GM13976 (cell line): ENCODE measurements around the gene GRM6.

Source experiments
- DNase-seq: peaks from one replicate; pipeline ENCODE4 v3.0.0; 2012; ENCODE audit warnings: low spot score
- CTCF ChIP-seq: IDR thresholded peaks from 2 replicates; pipeline ENCODE4 v1.5.1; 2012; ENCODE audit warnings: borderline replicate concordance, mild to moderate bottlenecking; ENCODE audit not compliant: insufficient read depth; ENCODE audit errors: extremely low read depth, missing control alignments, control extremely low read depth
- in situ Hi-C: fragments of 300-500 bp; cut with MboI; formaldehyde crosslinking; loops from one replicate; pipeline ENCODE4 v1.12.0; 2022; ENCODE audit warnings: low sequenced_read_pairs, mixed read lengths, inconsistent platforms; ENCODE audit not compliant: unreplicated experiment

The GRM6 gene

DNA sequence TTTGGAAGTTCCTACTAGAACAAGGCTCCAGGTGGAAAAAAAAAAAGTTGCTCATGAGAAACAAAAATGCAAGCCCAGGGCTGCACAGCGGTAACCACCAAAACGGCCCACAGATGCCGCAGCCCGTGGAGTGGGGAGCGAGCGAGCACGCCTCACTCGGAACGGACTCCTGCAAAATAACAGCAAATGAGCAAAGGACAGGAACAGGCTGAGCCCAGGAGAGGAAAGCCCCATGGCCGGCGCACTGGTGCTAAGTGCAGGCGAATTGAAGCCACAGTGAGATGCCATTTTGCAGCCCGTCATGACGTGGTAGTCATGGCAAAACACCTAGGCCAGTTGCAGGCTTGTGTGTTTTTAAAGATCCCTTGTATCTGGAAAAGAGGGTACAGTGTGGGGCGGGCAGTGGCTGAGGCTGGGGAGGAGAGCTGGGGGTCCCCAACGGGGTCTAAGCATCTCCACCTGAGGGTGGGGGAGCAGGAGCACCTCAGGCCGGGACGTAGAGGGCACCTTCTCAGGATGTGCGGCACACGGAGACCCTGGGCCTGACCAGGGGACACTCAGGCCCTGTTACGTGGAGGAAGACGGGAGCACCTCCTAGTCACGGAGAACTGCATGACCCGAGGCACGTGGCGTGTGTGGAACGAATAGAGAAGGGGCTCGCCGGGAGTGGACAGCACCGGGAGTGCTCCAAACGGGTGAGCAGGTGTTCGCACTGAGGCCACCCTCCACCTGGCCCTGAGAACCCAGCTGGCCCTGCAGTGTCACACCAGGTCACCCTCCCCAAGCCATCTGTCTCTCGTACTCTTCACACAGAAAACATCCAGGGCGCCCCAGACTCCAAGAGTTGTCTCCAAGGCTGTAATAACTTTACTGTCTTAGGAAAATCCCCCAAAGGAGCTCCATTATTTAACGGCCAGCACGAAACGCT lies 10.7 kb downstream of the GRM6 start:
- TF ChIP-seq CTCF = no peak
- no peak for DNase-seq
- in situ Hi-C loops = no loop called here

DNA sequence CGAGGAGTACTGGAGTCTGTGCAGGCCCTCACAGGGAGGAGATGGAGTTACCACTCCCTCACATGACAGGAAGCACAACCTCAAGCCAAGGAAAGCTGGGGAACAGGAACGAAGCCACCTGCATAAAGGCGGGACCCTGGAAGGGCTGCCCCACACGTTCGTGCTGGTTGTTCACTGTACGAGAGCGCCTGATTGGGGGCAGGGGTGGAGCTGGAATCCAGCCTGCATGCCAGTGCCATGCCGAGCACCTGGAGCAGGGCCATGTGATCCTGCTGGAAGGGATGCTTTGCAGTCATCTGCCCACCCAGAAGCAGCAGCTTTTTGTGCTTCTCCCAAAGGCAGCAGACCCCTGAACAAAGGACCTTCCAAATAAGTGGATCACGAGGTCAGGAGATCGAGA lies 11.4 kb downstream of the GRM6 start:
- in situ Hi-C loops = no loop called here
- TF ChIP-seq CTCF = no peak
- DNase-seq = no peak

DNA sequence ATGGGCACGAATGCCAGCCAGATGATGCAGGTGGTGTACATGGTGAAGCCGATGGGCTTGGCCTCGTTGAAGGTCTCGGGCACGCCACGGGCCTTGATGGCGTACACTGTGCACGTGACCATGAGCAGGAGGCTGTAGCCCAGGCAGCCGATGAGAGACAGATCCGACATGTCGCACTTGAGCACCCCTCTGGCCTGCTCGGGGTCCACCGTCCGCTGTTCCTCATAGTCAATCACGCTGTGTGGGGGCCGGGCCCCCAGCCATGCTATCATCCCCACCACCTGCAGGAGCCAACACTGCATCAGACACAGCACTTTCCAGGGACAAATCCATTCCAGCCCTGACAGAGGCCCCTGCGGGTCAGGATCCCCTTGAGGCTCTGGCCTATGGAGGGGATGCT lies 12.2 kb downstream of the GRM6 start:
- in situ Hi-C loops = no loop called here
- no peak for DNase-seq
- TF ChIP-seq CTCF = no peak

GRCh38 chr5:178981381-178981780 lies 13.7 kb downstream of the GRM6 start:
- no peak for TF ChIP-seq CTCF
- no peak for DNase-seq
- in situ Hi-C loops = no loop called here

DNA sequence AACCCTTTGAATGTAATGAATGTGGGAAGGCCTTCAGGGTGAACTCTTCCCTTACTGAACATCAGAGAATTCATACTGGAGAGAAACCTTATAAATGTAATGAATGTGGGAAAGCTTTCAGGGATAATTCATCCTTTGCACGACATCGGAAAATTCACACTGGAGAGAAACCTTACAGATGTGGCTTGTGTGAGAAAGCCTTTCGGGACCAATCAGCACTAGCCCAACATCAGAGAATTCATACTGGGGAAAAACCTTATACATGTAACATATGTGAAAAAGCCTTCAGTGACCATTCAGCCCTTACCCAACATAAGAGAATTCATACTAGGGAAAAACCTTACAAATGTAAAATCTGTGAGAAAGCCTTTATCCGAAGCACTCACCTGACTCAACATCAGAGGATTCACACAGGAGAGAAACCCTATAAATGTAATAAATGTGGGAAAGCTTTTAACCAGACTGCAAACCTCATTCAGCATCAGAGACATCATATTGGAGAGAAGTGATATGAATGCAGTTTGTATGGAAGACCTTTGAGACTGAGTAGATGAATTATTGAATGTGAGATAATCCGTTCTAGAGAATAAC lies 29.6 kb downstream of the GRM6 start:
- TF ChIP-seq CTCF = no peak
- in situ Hi-C loops = no loop called here
- no peak for DNase-seq

DNA sequence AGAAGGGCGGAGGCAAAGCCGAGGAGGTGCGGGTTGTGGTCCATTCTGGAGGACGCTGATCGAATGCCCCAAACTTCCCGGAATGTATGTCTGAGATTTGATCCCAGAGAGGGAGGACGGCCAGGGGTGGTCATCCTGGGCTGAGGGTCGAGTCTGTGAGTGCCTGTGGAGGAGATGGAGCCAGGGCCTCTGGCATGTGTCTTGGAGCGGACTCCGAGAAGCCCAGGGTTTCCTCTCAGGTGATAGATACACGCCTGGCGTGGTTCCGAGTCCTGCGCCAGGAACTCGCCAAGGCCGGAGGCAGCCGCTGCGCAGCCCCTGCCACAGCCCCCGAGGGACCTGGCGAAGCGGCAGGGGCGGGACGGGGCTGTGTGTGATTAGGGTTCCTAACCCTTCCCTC lies 53.8 kb downstream of the GRM6 start:
- no peak for DNase-seq
- in situ Hi-C loops = no loop called here

More for the DNA sequence above, 53.8 kb downstream of the GRM6 start:
- TF ChIP-seq CTCF = no peak
